ENCODE results near the gene CD1D.

GRCh38 chr1:158200527-158200926 is 19.8 kb downstream of the CD1D start:
- TF ChIP-seq CTCF (IDR thresholded peaks at IDR 0.05): no peak
- no peak for TF ChIP-seq POLR2A (IDR thresholded peaks at IDR 0.05)
